HG02943 (cell line): ENCODE data around the gene MUC5B.

Source experiments
- ATAC-seq: cut with Tn5 transposase; IDR thresholded peaks from one replicate; pipeline ENCODE4 v1.9.1; 2021; ENCODE audit warnings: mild to moderate bottlenecking, low read depth, moderate library complexity; ENCODE audit not compliant: unreplicated experiment

Gene MUC5B

DNA sequence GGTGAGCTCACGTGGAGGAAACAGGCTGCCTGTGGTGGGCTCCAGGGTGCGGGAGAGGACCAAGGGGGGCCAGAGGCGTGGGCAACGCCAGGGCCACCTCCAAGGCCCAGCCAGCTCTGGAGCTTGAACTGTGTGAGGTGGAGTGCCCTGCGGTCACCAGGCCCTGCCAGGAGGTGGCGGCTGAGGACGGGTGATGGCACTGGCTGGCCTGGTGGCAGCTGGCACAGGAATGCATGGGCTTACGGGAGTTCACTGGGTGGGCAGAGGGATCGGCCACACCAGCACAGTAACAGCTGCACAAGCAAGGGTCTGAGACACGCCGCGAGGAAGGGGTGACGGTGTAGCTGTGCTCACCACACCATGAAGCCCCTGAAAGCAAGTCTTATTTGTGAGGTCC is 70.8 kb downstream of the MUC5B start:
- no peak for ATAC-seq

DNA sequence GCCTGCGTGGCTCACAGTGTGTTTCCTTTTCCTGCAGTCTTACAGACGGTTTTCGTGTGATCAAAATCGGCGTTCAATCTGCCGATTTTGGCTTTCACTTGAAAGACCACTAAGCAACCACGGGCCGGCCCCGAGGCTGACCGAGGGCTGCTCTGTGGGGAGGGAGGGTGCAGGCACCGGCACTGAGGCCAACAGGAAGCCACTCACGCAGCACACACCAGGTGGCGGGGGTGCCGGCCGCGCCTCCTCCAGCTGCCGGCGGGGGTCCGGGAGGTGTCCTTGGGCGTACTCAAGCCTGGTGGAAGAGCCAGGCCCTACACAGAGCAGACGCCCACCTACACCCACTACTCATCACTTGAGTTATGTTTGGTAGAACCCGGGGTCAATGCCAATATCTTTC is 72.2 kb downstream of the MUC5B start:
- ATAC-seq: no peak

DNA sequence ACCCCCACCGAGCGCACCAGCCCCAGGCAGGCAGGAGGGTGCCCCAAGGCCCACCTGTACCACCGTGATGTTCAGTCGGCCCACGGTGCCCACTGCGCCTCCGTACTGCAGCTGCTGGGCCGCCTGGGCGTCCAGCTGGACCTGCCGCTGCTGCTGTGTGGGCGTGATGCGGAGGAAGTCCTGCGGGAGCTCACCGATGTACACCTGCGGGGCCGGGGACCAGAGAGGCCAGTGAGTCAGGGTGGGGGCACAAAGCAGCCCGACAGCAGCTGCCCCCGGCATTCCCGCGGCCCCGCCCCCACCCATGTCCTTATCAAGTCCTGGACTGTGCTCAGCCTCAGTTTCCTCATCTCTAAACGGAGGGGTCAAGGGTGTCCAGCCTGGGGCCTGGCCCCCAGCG is 72.7 kb downstream of the MUC5B start:
- no peak for ATAC-seq

DNA sequence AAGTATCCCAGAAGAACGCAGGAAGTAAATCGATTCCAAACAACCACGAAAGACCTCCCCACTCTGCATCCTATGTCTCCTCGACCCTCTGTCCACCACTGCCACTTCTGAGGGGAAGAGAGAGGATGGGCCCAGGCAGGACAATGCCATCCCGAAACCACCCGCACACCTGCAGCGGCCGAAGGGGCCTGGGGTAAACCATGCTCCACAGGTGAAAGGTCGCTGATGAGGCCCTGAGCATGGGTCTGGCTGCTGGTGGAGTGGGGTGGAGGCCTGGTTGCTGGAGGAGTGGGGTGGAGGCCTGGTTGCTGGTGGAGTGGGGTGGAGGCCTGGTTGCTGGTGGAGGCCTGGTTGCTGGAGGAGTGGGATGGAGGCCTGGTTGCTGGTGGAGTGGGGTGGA is 73.4 kb downstream of the MUC5B start:
- no peak for ATAC-seq

DNA sequence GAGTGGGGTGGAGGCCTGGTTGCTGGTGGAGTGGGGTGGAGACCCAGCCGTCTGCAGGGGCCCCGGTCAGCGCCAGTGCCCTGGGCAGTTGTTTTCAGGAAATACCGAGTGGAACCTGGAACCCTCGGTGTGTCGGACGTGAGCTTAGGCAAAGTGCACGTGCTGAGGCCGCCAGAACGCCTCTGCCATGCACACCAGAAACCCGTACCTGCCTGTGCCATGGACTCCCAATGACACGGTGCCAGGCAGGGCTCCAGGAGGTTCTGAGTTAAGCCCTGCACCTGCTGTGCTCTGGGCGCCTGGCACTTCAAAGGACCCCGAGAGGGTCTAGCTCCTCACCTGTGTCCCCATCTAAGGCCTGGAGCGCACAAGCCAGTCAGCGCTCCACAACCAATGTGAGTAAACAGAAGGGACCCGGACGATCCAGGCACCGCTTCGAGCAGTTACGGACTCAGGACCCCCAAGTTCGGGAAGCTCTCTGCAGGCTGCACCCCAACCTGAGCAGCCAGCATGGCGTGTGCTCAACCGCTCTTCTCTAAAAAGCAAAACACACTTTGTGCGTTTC is 74.2 kb downstream of the MUC5B start:
- ATAC-seq: no peak

DNA sequence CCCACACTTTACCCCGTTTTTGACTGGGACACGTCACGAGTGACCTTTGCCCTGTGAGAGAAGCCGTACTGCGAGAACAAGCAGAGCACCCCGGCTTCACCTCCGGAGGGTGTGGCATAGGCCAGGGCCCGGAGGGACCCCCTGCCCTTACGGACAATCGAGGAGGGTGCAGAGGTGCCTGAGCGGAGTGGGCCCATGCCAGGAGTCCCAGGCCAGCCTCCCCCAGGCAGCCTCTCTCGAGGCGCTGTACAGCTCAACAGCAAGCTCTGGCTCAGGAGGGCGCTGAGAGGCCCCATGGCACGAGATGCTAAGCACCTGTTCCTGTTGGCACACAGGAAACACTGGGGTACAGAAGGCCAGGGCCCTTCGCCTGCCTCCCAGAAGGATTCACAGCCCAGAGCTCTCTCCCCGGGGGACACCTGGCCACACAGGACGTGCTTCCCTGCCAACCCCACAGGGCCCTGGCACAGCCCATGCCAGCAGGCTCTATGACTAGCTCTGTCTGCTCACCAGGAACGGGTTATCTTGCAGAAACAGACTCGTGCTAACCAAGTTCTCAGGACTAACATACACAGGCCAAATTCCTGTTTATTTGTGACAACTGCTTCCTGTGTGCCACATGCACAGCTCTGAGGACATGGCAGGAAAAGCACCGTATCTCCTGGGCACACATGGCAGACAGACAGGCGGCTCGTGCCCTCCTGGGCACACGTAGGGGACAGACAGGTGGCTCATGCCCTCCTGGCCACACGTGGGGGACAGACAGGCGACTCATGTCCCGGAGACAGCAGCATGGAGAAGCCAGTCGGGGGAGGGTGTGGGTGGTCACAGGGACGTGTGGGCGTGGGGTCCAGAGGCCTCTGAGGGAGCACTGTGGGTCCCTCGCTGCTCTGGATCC is 75.0 kb downstream of the MUC5B start:
- ATAC-seq: no peak

DNA sequence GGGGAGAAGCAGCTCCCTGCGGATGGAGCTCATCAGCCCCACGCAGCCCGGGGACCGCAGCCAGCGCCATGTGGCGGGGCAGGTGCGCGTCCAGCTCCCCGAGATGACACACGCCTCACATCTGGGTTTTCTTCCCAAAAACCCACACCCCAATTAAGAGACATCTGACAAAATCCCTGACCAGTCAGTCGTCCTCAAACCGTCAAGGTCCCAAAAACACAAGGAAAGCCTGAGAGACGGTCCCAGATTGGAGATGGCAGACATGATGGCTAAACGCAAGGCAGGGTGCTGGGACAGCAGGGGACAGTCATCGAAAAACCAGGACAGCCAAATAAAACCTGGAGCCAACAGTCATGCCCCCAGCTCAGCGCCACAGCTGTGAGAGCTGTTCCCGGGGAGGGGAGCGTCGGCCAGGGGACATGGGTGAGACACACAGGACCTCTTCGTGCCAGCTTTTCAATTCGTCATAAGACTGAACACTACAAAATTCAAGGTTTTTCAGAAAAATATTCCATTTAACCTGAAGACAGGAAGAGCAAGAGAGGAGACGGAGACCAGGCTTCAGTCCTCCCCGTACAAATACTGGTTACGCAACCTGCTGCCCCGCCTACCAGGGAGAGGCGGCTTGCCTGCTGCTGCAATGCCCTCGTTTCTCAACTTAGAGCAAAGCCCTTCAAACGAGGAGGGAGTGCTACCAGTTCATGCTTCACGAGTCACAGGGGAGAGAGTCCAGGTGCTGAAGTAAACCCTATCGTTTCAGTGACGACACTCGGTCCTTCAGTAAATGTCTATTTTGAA is 76.0 kb downstream of the MUC5B start:
- no peak for ATAC-seq

DNA sequence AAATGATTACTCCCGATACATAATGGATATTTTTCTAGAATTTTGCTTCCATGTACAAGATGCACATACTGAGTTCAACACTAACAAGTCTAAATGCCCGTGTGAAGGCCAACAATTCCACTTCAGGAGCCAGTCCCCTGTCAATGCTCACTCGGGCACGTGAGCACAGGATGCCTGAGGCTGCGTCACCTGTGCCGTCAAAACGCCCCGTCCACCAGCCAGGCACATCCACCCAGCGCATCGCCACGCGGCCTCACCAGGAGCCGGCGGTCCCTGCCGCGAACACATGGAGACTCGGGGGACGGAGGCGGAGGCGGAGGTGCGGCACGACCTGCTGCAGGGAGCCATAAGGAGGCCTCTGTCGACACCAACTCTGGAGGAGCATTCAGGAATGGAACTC is 76.8 kb downstream of the MUC5B start:
- no peak for ATAC-seq

DNA sequence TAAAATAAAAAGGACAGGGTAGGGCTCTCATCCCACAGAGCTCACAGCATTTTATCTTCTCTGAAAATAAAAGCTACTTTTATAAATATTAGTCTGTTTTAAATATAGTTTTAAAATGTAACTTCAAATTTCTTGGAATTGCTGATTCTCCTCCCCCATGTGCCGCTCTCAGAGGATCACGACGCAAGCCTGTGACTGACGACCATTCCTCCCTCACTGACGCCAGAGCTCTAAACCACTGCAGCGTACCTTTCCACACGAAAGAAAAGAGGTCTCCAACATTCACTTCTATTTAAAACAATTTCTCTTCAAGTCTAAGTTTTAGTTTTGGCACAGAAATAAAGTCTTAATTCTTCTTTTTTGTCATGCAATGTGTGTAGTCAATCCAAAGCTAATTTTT is 77.3 kb downstream of the MUC5B start:
- no peak for ATAC-seq

DNA sequence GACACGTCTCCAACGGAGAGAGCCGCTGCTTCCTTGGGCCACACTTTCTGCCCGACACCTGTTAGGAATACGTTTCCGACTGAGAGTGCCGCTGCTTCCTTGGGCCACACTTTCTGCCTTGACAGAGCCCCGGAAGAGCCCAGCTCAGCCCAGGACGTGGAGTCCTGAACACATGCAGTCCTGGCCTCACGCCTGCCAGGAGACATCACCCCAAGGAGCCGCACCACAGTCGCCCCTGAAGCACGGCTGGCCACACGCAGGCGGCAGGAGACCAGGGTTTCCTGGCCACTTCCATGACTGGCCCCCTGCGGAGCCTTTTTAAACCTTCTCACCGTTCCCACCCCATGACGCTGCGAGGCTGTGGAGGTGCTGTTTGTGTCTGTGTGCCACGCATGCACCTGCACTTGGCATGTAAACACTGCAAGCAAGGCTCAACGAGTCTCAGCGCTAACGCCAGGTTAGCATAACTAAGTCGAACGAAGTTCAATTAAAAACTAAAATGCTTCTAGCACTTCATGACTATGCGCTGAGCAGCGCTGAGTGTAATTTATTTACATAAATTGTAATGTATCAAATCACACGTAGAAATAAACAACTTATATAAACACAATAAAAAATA is 77.8 kb downstream of the MUC5B start:
- no peak for ATAC-seq

DNA sequence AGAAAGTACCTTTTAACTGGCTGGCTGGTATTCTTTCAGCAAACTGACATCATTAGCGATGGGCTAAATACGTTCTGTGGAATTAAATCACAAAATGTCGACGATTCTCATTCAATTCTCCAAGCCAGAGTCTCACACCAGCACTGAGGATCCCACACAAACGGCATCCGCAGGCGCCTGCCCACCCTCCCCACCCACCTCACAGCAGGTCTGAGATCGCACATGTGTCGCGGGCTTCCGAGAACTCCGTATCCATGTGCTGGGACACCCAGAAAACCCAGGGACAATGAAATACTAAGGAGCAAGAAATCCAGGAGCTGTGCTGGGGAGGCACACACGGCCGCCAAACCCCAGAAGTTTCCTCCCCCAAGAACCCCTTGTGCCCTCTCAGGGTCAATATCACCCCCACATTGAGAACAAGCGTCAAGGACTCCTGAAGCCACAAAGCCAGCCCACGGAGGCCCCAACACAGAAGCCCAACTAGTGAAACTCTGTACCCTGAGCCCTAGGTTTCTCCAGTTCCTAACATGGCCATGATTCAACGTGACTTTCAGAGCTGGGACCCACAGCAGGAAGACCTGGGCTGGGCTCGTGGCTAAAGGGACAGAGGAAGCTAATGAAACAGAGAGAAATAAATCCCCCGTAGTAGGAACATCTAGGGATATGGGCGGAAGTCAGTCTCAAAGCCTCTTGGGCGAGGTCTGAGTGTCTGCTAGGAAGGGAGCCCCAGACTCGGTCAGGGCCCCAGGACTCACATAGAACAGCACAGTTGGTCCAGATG is 78.5 kb downstream of the MUC5B start:
- ATAC-seq: no peak

DNA sequence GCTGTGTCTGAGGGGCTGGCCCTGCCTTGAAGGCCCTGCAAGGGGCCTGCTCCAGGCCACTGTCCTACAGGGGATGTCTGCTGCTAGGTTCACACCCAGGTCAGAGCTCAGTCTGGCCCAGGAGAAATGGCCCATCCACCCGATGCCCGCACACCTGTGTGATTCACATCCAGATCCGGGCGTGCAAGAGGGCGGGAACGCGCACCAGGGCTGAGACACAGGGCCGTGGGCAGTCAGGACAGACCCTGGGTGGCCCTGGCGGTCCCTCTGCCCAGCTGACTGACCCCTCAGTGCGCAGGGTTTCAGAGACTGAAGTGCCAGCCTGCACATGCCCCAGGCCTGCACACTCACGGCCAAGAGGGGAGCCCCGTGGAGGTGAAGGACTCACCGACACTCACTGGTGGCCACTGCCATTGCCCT is 79.2 kb downstream of the MUC5B start:
- no peak for ATAC-seq

DNA sequence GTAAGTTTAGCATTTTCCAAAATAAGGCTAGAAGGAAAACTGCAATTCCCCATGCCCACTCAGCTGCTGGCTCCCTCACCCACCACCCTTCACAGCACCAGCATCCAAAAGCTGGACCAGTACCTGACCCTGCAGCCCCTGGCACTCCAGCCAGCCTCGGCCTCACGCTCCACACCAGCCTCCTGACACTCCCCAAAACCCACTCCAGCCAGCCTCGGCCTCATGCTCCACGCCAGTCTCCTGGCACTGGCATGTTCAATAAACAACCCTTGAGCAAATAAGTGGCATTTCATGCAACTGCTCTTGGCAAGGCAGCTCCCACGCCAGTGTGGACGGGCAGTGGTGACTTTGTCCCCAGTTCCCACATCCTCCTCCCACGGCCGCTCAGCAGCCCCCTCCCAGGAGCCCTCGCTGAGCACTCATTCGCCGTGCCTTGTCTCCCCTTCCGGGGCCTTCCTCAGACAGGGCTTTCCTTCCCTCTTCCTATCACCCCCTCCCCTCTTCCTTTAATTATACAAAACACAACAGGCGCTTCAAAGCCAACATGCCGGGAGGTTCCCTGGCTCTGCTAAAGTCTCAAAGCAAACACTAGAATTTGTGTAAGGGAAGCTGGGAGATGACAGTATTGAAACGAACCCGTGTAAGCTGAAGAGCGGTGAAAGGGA is 79.7 kb downstream of the MUC5B start:
- no peak for ATAC-seq

DNA sequence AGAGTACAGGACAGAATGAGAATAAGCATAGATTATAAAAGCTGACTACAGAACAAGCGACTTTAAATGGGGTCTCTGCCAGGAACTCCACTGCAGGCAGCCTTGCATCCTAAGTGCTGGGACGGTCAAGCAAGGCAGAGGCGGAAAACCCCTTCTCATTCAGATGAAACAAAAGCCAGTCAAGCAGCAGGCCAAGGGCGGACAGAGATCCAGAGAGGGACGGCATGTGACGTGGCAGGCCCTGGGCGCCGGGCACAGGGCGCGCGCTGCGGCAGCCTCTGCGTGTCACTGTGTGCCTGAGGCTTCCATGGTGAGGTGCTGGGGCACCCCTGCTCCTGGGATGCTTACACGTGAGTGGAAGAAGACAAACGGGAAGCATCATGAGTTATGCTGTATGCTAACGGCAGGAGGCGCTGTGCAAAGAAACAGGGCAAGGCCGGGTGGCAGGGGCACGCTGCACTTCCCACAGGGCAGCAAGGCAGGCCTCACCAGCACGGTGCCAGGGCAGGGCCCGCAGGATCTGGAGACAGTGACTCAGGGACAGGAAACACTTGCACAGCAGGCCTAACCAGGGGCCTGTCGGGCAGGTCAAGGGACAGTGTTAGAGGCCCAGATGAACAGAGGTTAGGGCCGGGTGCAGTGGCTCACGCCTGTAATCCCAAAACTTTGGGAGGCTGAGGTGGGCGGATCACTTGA is 80.4 kb downstream of the MUC5B start:
- ATAC-seq: no peak

DNA sequence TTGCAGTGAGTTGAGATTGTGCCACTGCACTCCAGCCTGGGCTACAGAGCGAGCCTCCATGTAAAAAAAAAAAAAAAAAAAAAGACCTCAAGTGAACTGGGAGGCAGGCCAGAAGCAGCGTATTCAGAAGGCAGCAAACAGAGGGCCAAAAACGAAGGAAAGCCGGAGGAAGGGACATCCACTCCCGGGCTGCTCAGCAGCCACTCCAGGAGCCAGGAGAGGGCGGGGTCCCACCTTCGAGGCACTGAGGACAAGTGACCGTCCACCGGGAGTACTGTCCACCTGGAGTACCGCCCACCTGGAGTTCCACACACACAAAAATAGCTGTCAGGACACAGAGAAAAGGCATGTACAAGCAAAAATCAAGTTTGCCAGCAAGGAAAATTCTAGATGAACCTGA is 81.1 kb downstream of the MUC5B start:
- no peak for ATAC-seq

DNA sequence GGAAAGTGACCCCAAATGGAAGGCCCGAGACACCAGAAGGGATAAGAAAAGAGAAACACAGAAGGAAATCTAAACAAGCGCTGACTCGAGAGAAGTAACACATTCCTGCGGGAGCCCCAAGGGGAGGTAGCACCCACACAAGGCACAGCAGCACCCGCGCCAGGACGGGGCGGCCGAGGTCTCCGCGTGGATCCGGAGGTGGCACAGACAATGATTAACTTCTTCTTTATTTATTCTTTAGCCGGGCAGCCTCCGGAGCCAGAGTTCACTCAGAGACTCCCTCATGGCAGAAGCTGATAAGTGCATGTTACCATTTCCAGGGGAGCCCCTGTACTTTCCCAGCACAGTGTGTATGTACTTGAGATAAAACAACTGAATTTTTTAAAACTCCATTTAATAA is 81.5 kb downstream of the MUC5B start:
- no peak for ATAC-seq

DNA sequence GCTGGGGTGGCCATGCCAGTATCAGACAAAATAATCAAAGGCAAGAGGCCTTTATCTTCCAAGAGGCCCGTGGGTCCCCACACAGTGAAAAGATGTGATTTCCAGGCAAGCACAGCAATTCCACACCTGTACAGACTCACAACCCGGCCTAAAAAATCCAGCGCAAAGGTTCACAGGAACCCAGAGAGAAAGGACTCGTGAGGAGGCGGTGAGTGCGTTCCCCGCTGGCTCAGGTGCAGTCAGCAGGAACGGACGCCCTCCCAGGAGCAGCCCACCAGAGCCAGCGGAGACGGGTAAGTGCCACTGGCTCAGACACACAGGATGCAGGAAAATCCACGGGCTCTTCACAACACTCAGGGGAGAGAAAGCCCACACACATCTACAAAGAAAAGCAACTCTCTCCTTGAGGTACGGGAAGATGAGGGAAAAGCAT is 82.2 kb downstream of the MUC5B start:
- ATAC-seq: no peak

DNA sequence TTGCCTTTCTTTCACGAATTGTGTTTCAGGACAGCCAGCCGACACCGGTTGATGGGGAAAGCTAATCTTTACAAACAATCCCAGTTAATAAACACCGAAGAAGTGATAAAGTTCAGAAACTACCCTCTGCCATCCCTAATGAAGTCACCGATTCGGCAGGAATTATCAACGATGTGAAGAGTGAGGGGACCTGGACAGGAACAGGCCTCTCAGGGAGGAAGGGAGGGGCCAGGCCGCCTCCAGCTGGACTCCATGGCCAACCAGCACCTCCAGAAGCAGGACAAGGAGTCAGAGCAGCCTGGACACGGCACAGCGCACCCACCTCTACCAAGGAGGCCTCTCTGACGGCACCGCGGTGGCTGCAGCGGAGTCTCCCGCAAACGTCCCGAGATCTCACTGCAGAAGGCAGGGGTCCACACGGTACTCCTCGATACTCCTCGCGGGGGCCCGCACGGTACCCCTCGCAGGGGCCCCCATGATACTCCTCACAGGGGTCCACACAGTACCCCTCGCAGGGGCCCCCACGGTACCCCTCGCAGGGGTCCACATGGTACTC is 82.7 kb downstream of the MUC5B start:
- ATAC-seq: no peak
